Daoy (cell line): ENCODE measurements around the gene MTMR2. TPM values are rescaled to one million over a fixed set of nuclear protein-coding genes. Genes with fewer than 3 reads are reported as not detected.

Source experiments
- DNase-seq: peaks from one replicate; pipeline ENCODE4 v3.0.0-alpha.2; 2015; ENCODE audit warnings: low read depth
- total RNA-seq: library from RNA; depleted of rRNA; stranded (reverse); fragments of >200 nt; shearing (Covaris generic); gene quantifications from 2 replicates; pipeline ENCODE4 v1.2.3, GENCODE V29; 2014; rRNA removed

The MTMR2 gene
- total RNA-seq, result 18.0 and 28.5 TPM in 2 replicates

GRCh38 chr11:95923728-95924413 lies at the start of gene MTMR2:
Gene MTMR2, minus strand, starts transcription at chr11:95924107. Its CDS starts 153 bp downstream, at chr11:95923954.
- DNase-seq, result peak; percentile 85

- DNase-seq, result no peak
Observed at GRCh38 chr11:95972060-95972459, 48.2 kb upstream of the MTMR2 start.

DNA sequence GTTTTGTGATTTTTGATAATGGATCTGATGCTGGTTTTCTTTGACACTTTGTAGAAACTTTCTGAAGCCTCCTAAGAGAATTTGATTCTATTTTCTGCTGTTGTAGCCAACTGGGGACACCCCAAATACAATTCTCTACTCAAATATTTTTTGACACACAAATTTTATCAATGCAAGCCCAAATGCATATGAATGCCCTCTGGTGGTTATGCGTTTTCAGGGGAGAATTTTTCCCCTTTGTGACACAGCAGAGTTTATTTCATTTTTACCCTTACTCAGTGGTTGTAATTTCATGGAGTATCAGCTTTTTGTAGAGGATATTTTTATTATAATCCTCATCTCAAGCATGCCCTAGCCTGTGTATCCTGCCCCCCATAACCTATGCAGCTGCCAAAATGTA lies 44.7 kb upstream of the MTMR2 start:
- no peak for DNase-seq

GRCh38 chr11:95964281-95964680 lies 40.4 kb upstream of the MTMR2 start:
- DNase-seq, result no peak

- DNase-seq, result no peak
Observed at GRCh38 chr11:95961758-95962157, 37.9 kb upstream of the MTMR2 start.

DNA sequence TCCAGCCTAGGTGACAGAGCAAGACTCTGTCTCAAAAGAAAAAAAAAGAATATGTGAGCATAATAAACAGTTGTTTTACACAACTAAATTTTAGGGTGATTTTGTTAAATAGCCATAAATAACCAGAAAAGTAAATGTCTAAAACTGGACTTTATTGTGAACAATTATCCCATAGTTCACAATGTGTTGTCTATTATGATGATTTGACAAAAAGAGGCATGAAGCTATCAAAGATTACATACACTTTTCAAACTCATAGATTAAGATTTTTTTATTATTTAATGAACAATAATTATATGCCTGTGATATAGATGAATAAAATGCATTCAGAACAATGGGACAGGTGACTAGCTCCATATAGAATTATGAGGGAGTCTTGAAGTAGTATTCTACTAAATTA lies 27.0 kb upstream of the MTMR2 start:
- no peak for DNase-seq

GRCh38 chr11:95948637-95949036 lies 24.7 kb upstream of the MTMR2 start:
- no peak for DNase-seq

GRCh38 chr11:95944623-95945022 lies 20.7 kb upstream of the MTMR2 start:
- DNase-seq, result no peak

- no peak for DNase-seq
Observed at GRCh38 chr11:95943546-95943945, 19.6 kb upstream of the MTMR2 start.

GRCh38 chr11:95939091-95939490 lies 15.2 kb upstream of the MTMR2 start:
- no peak for DNase-seq

GRCh38 chr11:95937358-95937757 lies 13.5 kb upstream of the MTMR2 start:
- no peak for DNase-seq

- no peak for DNase-seq
Observed at GRCh38 chr11:95933594-95933993, 9.7 kb upstream of the MTMR2 start.

- no peak for DNase-seq
Observed at GRCh38 chr11:95931916-95932315, 8.0 kb upstream of the MTMR2 start.

GRCh38 chr11:95930948-95931347 lies 7.0 kb upstream of the MTMR2 start:
- DNase-seq, result no peak

- no peak for DNase-seq
Observed at GRCh38 chr11:95926726-95927125, 2.8 kb upstream of the MTMR2 start.

- DNase-seq, result peak; percentile 38
Observed at GRCh38 chr11:95925011-95925410, 1.1 kb upstream of the MTMR2 start.

DNA sequence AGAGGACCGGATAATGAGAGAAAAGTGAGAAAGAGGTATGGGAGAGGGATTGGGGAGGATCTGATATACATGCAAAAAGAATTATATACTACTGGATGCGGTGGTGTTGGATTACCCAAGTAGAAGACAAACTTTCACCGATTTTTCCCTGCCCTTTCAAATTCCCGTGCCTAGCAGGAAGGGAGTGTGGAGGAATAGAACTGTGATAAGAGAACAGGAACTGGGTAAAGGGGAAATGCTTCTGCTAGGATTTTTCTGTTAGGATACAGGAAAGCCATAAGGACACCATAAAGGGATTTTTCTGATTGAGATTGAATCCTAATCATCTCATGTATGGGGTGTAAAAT lies 480 bp upstream of the MTMR2 start:
- DNase-seq, result peak; percentile 44

DNA sequence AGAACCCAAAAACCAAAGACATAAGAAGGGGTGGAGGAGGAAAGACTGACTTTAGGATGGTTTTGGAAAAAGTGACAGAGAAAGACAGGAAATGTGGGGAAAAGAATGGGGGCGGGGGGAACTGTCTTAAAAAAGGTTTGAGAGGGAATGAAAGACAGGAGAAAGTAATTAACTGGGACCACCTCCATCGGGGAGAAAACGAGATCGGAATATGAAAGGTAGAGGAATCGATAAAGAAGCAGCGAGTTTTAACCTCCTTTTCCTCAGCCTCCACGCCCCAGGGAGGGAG lies 524 bp downstream of the MTMR2 start:
- peak; percentile 4 for DNase-seq

DNA sequence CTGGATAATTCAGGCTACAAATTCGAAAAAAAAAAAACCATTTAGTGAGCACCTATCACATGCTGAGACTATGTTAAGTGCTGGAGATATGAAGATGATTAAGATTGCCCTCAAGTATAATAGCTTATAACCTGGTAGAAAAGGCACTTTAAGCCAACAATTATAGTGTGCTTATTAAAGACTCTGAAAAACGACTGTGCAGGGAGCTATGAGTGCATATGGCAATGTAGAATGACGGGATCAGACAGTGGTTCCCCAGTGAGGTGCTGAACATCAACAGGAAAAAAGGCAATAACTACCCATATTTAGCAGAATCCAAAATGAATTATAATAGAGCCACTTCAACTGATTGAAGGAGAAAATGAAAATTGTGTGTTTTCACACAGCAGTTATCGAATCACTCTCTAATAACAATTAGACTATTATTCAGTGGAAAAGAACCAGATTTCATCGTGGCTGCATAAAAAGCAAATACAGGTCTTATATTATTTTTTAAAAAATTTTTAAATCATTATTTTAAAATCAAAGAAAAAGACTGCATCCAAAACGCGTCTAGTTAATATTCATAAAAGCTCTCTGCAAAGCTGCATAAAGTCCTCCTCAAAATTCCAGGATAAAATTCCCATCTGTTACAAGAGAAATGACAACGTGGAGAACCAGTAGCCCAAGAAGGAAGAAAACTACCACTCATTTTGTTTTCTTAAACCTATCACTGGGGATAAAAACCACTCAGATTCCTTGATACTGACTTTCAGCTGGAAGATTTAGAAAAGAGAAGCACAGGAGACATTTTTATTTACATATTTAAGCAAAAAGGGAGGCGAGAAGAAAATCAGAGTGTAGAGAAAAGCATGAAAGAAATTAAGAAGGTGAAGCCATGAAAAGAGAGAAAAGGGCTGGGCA lies 1.1 kb downstream of the MTMR2 start:
- no peak for DNase-seq

DNA sequence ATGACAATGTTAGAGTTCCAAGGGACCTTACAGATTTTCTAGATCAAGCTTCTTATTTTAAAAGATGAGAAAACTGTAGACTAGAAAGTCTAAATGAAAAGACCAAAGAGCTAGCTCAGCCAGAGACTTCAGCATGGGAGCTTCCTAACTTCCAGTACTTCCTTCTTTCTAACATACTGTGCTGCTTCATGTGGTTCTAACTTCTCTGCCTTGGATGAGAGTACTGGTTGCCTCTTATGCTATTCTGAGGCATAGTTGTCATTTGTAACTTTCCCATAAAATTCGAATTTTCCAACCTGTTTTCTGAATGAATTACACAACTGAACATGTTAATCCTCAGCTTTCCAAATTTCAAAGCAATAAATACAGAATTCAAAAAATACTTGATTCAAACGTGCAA lies 1.8 kb downstream of the MTMR2 start:
- DNase-seq, result no peak

- peak; percentile 11 for DNase-seq
Observed at GRCh38 chr11:95920460-95921105, 3.3 kb downstream of the MTMR2 start.

- DNase-seq, result no peak
Observed at GRCh38 chr11:95919514-95919913, 4.4 kb downstream of the MTMR2 start.

- no peak for DNase-seq
Observed at GRCh38 chr11:95918720-95919119, 5.2 kb downstream of the MTMR2 start.
